ENCODE results near the gene NUMBL.
"Not testable (repeated sequence)": the region's sequence is repeated elsewhere in the genome, so short reads cannot be mapped to it uniquely, and the experiment has no call there.

Gene NUMBL

GRCh38 chr19:40625406-40626120 is 64.9 kb downstream of the NUMBL start:
- DNase-seq, result no peak

DNA sequence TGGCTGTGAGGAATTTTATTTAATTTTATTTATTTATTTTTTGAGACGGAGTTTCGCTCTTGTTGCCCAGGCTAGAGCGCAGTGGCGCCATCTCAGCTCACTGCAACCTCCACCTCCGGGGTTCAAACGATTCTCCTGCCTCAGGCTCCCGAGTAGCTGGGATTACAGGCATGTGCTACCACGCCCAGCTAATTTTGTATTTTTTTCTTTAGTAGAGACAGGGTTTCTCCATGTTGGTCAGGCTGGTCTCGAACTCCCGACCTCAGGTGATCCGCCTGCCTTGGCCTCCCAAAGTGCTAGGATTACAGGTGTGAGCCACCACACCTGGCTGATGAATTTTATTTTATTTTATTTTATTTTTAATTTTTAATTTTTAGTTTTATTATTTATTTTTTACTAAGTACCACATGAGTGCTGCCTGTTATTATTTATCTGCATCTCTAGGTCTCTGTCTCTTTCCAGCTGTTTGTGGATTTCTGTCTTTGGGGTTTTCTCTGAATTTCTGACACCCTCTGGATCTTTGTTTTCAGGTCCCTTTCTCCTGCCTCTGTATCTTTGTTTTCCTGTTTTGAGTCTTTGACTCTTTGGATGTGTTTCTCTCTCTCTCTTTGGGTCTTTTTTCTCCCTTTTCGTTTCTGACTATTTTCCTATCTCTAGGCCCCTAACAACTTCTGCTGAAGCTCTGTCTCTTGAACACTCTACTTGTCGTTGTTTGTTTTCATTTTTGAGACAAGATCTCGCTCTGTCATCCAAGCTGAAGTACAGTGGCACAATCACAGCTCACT is 65.9 kb downstream of the NUMBL start:
- DNase-seq, result not testable (repeated sequence)

- DNase-seq, result peak; percentile 65
These were observed 66.8 kb downstream of the NUMBL start for GRCh38 chr19:40623403-40624251.

- DNase-seq, result no peak
These were observed 67.7 kb downstream of the NUMBL start for GRCh38 chr19:40622773-40623075.

DNA sequence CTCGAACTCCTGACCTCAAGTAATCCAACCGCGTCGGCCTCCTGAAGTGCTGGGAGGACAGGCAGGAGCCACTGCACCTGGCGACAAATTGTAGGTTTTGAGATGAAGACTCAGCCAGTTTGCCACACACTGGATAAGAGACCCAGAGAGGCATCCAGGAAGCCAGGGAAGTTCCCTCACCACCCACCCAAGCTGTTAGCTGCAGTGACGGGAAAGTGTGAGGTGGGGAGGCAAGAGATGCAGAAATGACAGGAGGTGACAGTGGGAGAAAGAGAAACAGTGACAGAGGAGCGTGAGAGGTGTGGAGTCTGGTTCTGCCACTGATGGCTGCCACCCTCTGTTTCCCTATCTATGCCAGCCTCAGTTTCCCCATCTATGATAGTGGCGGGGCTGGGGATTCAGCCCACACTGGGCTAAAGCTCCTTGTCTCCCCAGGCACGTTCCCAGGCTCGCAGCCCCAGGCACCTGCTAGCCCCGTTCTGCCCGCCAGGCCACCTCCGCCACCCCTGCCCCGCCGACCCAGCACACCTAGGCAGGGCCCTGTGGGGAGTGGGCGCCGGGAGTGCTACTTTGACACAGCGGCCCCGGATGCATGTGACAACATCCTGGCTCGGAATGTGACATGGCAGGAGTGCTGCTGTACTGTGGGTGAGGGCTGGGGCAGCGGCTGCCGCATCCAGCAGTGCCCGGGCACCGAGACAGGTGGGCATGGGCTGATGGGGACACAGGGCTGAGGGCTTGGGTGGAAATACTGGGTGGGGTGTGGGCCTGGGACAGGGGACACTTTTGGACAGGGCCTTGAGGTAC is 68.3 kb downstream of the NUMBL start:
- DNase-seq, result no peak

- DNase-seq, result no peak
These were observed 69.2 kb downstream of the NUMBL start for GRCh38 chr19:40621283-40621682.

- DNase-seq, result no peak
These were observed 70.3 kb downstream of the NUMBL start for GRCh38 chr19:40620161-40620485.

GRCh38 chr19:40619333-40620160 is 70.9 kb downstream of the NUMBL start:
- no peak for DNase-seq

DNA sequence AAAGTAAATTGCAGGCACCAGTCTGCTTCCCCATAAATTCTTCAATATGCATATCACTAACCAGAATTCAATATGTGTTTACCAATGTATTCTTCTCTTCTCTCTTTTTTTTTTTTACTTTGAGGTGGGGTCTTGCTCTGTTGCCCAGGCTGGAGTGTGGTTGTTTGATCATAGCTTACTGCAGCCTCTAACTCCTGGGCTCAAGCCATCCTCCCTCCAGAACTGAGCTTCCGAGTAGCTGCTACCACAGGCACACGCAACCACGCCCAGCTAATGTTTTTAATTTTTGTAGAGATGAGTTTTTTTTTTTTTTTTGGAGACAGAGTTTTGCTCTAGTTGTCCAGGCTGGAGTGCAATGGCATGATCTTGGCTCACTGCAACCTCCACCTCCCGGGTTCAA is 72.5 kb downstream of the NUMBL start:
- no peak for DNase-seq

- DNase-seq, result no peak
These were observed 73.5 kb downstream of the NUMBL start for GRCh38 chr19:40616941-40617340.

DNA sequence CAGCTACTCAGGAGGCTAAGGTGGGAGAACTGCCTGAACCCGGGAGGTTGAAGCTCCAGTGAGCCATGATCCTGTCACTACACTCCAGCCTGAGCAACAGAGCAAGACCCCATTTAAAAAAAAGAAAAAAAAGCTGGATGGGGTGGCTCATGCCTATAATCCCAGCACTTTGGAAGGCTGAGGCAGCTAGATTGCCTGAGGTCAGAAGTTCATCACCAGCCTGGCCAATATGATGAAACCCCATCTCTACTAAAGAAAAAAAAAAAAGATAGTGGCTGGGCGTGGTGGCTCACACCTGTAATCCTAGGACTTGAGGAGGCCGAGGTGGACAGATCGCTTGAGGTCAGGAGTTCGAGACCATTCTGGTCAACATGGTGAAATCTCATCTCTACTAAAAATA is 74.3 kb downstream of the NUMBL start:
- DNase-seq, result no peak

Measured in hematopoietic multipotent progenitor cell treated with erythropoietin and hydrocortisone succinate and interleukin-3 and kit ligand, for 4 days (in vitro differentiated cells).